Prostate gland (tissue), 2 donors: ENCODE measurements around the gene KATNAL2. TPM values are rescaled to one million over a fixed set of nuclear protein-coding genes. Genes with fewer than 3 reads are reported as not detected.
"Not testable (repeated sequence)": the region's sequence is repeated elsewhere in the genome, so short reads cannot be mapped to it uniquely, and the experiment has no call there.

Experiments
- DNase-seq: peaks from one replicate; pipeline ENCODE4 v3.0.0-alpha.2; 2019; ENCODE audit warnings: low spot score
- H3K27ac ChIP-seq, 2 donors: fragments of 200-600 bp; sonication (generic); 2 replicates each; pipeline ENCODE4 v1.5.1; 2017 to 2019
- H3K27me3 ChIP-seq: fragments of 200-600 bp; sonication (generic); replicated peaks from 2 replicates; pipeline ENCODE4 v1.5.1; 2019; ENCODE audit not compliant: insufficient read depth
- H3K36me3 ChIP-seq, 2 donors: fragments of 200-600 bp; sonication (generic); 1 replicate in 1 of 2; 2 replicates in 1 of 2; pipeline versions ENCODE4 v1.5.1 to v1.8.1; 2017 to 2019
- H3K4me1 ChIP-seq: fragments of 200-600 bp; sonication (generic); replicated peaks from 2 replicates; pipeline ENCODE4 v1.5.1; 2019
- H3K4me3 ChIP-seq, 2 donors: fragments of 200-600 bp; sonication (generic); 2 replicates each; pipeline ENCODE4 v1.5.1; 2017 to 2019
- H3K9me3 ChIP-seq: fragments of 200-600 bp; sonication (generic); 2 replicates; pipeline ENCODE4 v1.5.1; 2017
- POLR2A ChIP-seq: fragments of 450-650 bp; IDR thresholded peaks from one replicate; pipeline ENCODE4 v1.6.1; 2016; ENCODE audit warnings: antibody characterized with exemption, mild to moderate bottlenecking
- POLR2AphosphoS5 ChIP-seq: sonication (generic); formaldehyde crosslinking; IDR thresholded peaks from one replicate; pipeline ENCODE4 v1.6.1; 2017; ENCODE audit warnings: antibody characterized with exemption
- WGBS: methylation state at CpG from one replicate; pipeline ENCODE4 v1.1.5; 2018; 5-methylcytosine and 5-hydroxymethylcytosine counted together
- intact Hi-C: fragments of 100-400 bp; cut with DNase I; formaldehyde crosslinking; loops from one replicate; pipeline ENCODE4 v1.14.2; 2022
- total RNA-seq, 2 donors: library from RNA; depleted of rRNA; stranded (reverse); fragments of >200 nt; gene quantifications; one replicate each; pipeline ENCODE4 v1.1.0, GENCODE V29; 2016
- TF ChIP-seq, protein P1 (sequence below), 4 experiments: fragments of 200-600 bp in 2 of 4; fragments of 450-650 bp in 2 of 4; sonication (generic) in 2 of 4; IDR thresholded peaks; 1 replicate in 3 of 4; 2 replicates in 1 of 4; pipeline ENCODE4 v1.5.1; 2016 to 2019; ENCODE audit warnings: antibody characterized with exemption in 4 of 4, mild to moderate bottlenecking in 2 of 4, moderate library complexity in 2 of 4

Gene KATNAL2
- total RNA-seq, 2 donors from 2014 or later: 4.2 to 11.7 TPM

GRCh38 chr18:47032945-47033344 is 115.5 kb downstream of the KATNAL2 start:
- intact Hi-C loops: no loop called here
- Histone ChIP-seq H3K27me3 (no peaks in the 10 kb centered on the region), H3K4me3 (no peak overlapping the region), H3K9me3 (no peaks in the 10 kb centered on the region), H3K27ac (no peak overlapping the region), H3K36me3 (no peaks in the 10 kb centered on the region), H3K4me1 (no peaks in the 10 kb centered on the region)
- 92% methylated on average over 19 of the region's 19 CpGs for WGBS
- TF ChIP-seq POLR2A (no peak), POLR2AphosphoS5 (no peak)
- TF ChIP-seq, protein P1, sequence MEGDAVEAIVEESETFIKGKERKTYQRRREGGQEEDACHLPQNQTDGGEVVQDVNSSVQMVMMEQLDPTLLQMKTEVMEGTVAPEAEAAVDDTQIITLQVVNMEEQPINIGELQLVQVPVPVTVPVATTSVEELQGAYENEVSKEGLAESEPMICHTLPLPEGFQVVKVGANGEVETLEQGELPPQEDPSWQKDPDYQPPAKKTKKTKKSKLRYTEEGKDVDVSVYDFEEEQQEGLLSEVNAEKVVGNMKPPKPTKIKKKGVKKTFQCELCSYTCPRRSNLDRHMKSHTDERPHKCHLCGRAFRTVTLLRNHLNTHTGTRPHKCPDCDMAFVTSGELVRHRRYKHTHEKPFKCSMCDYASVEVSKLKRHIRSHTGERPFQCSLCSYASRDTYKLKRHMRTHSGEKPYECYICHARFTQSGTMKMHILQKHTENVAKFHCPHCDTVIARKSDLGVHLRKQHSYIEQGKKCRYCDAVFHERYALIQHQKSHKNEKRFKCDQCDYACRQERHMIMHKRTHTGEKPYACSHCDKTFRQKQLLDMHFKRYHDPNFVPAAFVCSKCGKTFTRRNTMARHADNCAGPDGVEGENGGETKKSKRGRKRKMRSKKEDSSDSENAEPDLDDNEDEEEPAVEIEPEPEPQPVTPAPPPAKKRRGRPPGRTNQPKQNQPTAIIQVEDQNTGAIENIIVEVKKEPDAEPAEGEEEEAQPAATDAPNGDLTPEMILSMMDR (IDR thresholded peaks at IDR 0.05): no peak
- DNase-seq: no peak

DNA sequence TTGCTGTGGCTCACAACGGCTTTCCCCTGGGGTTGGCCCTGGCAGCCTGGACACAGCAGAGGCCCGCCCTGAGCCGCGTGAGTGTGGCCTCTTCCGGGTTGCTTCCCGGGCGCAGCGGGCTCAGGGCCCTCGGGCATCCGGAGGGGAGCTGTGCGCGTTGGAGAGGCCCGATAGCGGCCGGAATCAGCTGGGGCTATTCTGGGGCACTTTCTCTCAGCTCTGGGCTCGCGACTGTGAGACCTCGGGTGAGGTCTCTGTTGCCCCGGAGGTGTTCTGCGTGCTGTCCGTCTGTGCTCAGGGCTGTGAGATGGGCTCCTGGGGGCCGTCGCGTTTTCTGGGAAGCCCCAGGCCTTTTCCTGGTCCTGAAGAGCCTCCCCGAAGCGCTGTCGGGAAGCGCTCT is 117.2 kb downstream of the KATNAL2 start:
- H3K27me3 ChIP-seq, H3K4me3 ChIP-seq, DNase-seq, H3K36me3 ChIP-seq, H3K9me3 ChIP-seq, H3K27ac ChIP-seq, H3K4me1 ChIP-seq, intact Hi-C loops: not testable (repeated sequence)
- 97% methylated on average over 16 of the region's 28 CpGs for WGBS

DNA sequence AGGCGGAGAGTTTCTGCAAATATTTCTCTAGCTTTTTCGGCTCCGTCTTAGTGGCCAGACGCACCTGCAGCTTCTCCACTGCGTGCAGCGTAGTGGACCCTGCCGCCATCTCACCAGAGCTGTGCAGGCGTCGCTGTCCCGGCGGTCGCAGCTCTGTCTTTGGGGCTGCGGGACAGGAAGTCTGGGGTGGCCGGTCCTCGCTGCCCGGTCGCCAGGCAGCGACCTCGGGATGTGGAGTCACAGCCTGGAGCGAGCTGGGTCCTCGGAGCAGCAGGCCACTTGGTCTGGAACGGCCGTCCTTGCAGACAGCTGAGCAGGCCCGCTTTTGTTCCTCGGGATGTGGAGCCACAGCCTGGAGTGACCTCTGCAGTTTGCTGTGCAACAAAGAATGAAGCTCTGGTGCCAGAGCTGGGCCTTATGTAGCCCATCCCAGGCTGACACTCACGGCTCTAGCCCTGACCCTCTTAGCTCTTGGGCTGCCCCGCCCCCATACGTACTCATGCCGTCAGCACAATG is 117.8 kb downstream of the KATNAL2 start, which contains the start of gene ELOA2:
Gene ELOA2 (minus strand): TSS at position 466 of the 516 bp plus-strand sequence. CDS start 357 bp downstream, at position 109.
- no peak for DNase-seq
- intact Hi-C loops: no loop called here
- WGBS: 92% methylated on average over 23 of the region's 29 CpGs
- Histone ChIP-seq H3K27ac (no peak within 1 kb of the TSS), H3K27me3 (no peaks in the 10 kb centered on the region), H3K4me3 (no peak within 1 kb of the TSS), H3K4me1 (no peaks in the 10 kb centered on the region), H3K9me3 (no peaks in the 10 kb centered on the region), H3K36me3 (no peaks in the 10 kb centered on the region)
- TF ChIP-seq POLR2A (no peak), POLR2AphosphoS5 (no peak)
- TF ChIP-seq, protein P1 (IDR thresholded peaks at IDR 0.05): no peak

GRCh38 chr18:47036298-47036874 is 119.0 kb downstream of the KATNAL2 start:
- no peaks in the 10 kb centered on the region for H3K9me3 ChIP-seq
- H3K36me3 ChIP-seq: no peaks in the 10 kb centered on the region
- H3K4me1 ChIP-seq: no peaks in the 10 kb centered on the region
- no peak for DNase-seq
- 83% methylated on average over 2 of the region's 2 CpGs for WGBS
- no peak overlapping the region for H3K4me3 ChIP-seq
- TF ChIP-seq, protein P1 (IDR thresholded peaks at IDR 0.05): no peak
- no peak for TF ChIP-seq POLR2AphosphoS5
- TF ChIP-seq POLR2A: no peak
- H3K27me3 ChIP-seq: no peaks in the 10 kb centered on the region
- intact Hi-C loops: no loop called here
- H3K27ac ChIP-seq: no peak overlapping the region

DNA sequence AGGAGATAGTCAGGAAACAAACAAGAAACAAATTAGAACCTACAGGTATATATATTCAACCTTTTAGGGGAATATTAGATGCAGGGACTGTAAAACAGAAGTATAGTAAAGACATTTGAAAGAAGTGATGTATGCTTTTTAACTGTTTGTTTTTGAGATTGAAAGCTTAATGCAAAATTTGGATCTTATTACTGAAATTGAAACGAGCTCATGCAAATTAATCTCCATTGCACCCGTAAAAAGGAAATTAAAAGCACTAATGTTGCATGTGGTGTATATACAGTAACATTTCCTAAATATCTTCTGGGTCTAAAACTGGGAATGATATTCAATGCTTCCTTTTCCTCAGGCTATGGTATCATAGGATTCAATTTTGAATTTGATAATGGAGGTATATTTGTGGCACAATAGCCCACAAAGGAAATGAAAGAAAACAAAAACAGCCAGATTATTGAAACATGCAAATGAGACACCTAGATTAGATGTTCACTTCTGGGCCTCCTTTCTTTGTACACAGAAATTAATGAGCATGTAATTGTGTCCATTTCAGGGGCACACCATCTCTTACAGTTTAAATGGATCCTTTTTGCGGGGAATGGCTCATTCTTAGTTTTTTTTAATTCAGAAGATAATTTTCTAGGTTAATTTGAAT is 119.7 kb downstream of the KATNAL2 start:
- H3K4me3 ChIP-seq: no peak overlapping the region
- H3K9me3 ChIP-seq: no peaks in the 10 kb centered on the region
- TF ChIP-seq POLR2A (no peak), POLR2AphosphoS5 (no peak)
- TF ChIP-seq, protein P1 (IDR thresholded peaks at IDR 0.05): no peak
- no peaks in the 10 kb centered on the region for H3K4me1 ChIP-seq
- H3K27me3 ChIP-seq: no peaks in the 10 kb centered on the region
- 79% methylated on average over 3 of the region's 3 CpGs for WGBS
- no peak overlapping the region for H3K27ac ChIP-seq
- intact Hi-C loops: no loop called here
- no peaks in the 10 kb centered on the region for H3K36me3 ChIP-seq
- no peak for DNase-seq
